ENCODE data around the gene CCDC12.

Gene CCDC12

DNA sequence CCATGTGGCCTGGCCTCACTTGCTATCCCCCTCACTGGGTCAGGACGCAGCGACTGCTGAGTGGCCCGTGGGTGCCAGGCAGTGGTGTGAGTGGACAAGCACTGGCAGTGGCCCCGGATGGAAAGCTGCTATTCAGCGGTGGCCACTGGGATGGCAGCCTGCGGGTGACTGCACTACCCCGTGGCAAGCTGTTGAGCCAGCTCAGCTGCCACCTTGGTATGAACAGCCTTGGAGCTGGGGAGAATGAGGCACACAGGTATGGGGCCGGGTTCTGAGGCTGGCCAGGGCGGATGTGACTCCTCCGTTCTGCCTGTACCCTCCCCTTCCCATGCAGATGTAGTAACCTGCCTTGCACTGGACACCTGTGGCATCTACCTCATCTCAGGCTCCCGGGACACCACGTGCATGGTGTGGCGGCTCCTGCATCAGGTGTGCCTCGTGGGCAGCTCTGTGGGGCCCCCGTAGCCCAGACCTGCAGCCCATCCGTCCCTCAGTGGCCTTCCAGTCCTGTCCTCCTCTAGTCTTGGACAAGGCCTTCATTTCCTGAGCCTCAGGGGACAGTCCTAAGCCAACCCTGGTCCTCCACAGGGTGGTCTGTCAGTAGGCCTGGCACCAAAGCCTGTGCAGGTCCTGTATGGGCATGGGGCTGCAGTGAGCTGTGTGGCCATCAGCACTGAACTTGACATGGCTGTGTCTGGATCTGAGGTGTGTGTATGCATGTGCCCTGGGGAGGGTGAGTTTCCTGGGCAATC is 31.1 kb upstream of the CCDC12 start:
- DNase-seq, result no peak

DNA sequence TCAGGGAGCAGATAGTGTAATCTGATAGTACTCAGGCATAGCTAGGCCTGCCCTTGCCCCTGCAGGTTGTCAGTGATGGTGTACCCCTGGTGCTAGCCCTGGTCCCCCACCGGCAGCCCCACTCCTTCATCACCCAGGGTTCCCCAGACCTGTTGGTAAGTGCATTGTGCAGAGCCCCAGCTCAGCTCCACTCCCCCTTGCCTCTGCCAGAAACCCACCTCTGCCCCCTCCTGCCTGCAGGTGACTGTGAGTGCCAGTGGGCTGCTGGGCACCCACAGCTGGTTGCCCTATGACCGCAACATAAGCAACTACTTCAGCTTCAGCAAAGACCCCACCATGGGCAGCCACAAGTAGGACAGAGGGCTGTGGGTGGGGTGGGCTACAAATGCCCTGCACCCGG is 30.5 kb upstream of the CCDC12 start:
- DNase-seq, result no peak

DNA sequence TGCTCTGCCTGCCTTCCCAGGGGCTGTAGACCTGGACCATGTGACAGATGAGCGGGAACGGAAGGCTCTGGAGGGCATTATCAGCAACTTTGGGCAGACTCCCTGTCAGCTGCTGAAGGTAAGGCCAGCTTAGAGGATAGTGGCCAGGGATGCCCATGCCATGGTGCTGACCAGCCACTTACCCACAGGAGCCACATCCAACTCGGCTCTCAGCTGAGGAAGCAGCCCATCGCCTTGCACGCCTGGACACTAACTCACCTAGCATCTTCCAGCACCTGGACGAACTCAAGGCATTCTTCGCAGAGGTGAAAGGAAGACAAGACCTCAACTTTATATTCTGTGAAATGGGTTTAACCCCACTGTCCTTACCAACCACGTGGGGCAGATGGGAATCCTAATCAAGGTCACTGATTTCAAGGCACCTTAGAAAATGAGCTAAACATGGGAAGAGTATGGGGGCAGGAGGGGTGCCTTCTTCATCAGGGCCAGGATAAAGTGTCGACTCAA is 29.7 kb upstream of the CCDC12 start:
- no peak for DNase-seq

DNA sequence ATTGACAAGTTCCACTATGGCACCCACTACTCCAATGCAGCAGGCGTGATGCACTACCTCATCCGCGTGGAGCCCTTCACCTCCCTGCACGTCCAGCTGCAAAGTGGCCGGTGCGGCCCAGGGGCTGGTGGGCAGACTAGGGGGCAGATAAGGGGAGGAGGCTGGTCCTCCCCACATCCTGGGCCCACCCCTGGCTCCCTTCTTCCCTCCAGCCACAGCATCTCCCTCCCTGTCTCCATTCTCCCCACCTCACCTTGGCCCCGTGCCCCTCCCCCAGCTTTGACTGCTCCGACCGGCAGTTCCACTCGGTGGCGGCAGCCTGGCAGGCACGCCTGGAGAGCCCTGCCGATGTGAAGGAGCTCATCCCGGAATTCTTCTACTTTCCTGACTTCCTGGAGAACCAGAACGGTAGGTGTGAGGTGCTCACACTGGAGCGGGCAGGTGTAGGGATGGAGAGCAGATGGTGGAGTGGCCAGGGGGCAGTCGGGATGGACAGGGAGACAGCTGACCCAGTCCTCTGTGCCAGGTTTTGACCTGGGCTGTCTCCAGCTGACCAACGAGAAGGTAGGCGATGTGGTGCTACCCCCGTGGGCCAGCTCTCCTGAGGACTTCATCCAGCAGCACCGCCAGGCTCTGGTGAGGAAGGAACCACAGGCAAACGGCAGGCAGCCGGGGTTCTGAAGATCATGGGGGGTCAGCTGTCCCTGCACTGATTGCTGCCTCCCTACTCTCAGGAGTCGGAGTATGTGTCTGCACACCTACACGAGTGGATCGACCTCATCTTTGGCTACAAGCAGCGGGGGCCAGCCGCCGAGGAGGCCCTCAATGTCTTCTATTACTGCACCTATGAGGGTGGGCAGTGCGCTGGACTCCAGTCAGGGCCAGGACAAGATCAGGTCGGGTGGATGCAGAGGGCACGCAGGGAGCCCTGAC is 28.9 kb upstream of the CCDC12 start:
- no peak for DNase-seq

DNA sequence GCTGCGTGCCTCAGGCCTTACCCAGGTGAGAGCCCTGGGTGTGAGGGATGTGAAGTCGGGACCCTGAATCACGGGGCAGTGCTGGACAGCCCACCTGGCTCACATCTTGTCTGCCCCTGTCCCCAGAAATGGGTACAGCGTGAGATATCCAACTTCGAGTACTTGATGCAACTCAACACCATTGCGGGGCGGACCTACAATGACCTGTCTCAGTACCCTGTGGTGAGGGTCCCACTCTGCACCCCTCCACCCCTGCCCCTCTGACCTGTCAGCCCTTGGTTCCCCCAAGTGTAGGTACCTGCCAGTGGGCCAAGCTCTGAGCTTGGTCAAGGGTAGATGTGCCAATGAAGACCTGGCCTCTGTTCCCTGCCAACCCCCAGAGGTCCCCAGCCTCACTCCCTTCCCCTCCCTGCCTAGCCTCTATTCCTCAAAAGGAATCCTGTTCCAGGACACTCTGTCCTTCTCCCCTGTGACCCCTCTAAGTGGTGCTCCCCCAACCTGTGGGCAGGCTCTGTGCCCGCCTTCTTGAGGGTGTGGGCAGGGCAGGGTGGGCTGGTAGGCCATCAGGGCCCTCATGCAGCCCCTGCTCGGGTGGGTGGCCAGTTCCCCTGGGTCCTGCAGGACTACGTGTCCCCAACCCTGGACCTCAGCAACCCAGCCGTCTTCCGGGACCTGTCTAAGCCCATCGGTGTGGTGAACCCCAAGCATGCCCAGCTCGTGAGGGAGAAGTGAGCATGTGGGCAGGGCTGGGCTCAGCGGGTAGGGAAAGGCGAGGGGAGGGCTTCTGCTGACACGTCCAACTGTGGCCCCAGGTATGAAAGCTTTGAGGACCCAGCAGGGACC is 28.0 kb upstream of the CCDC12 start:
- no peak for DNase-seq

DNA sequence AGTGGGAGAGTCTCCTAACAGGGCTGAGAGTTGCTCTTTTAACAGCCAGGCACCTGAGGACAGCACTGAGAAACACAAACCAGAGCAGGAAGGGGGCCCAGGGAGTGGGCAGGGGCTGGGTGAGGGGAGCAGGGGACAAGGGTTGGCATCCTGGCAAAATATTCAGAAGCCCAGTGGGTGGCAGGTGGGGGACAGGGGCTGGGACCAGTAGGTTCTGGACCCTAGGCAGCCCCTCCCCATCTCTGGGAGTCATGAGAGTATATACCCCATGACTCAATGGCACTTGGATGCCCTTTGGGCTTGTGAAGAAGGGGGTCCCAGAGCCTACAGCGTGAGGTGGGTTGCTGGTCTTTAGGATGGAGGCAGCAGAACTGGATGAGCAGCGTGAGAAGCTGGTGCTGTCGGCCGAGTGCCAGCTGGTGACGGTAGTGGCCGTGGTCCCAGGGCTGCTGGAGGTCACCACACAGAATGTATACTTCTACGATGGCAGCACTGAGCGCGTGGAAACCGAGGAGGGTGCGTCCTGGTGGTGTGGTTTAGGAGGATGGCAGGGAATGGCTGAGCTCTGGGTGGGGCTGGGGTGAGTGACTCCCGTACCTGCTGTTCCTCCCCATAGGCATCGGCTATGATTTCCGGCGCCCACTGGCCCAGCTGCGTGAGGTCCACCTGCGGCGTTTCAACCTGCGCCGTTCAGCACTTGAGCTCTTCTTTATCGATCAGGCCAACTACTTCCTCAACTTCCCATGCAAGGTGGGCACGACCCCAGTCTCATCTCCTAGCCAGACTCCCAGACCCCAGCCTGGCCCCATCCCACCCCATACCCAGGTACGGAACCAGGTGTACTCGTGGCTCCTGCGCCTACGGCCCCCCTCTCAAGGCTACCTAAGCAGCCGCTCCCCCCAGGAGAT is 27.2 kb upstream of the CCDC12 start:
- DNase-seq, result no peak

DNA sequence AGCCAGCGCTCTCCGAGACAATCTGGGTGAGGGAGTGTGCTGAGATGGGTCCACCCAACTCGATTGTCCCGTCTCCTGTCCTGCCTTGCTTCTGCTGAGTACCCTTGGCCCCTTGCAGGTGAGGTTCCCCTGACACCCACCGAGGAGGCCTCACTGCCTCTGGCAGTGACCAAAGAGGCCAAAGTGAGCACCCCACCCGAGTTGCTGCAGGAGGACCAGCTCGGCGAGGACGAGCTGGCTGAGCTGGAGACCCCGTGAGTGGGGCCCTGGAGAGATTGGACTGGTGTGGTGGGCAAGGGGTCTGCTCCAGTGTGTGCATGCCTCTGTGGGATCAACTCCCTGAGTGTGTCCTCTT is 26.5 kb upstream of the CCDC12 start:
- DNase-seq, result no peak

DNA sequence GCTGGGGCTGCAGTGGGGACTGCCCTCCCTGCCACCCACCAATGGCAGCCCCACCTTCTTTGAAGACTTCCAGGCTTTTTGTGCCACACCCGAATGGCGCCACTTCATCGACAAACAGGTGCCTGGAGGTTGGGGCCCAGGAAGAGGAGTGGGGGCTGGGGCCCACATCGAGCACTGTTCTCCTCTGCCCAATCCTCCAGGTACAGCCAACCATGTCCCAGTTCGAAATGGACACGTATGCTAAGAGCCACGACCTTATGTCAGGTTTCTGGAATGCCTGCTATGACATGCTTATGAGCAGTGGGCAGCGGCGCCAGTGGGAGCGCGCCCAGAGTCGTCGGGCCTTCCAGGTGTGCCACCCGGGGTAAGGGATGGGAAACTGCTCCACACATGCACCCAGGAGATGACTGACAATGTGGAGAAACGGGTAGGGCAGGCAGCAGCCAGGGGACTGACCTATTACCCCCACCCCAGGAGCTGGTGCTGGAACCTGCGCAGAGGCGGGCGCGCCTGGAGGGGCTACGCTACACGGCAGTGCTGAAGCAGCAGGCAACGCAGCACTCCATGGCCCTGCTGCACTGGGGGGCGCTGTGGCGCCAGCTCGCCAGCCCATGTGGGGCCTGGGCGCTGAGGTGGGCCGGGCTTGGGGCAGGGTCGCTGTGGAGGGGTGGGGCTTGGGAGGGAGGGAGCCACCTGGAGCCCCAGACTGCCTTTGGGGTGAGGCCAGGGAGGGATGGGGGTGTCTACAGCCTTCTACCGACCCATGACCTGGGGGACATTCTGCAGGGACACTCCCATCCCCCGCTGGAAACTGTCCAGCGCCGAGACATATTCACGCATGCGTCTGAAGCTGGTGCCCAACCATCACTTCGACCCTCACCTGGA is 25.9 kb upstream of the CCDC12 start:
- no peak for DNase-seq

DNA sequence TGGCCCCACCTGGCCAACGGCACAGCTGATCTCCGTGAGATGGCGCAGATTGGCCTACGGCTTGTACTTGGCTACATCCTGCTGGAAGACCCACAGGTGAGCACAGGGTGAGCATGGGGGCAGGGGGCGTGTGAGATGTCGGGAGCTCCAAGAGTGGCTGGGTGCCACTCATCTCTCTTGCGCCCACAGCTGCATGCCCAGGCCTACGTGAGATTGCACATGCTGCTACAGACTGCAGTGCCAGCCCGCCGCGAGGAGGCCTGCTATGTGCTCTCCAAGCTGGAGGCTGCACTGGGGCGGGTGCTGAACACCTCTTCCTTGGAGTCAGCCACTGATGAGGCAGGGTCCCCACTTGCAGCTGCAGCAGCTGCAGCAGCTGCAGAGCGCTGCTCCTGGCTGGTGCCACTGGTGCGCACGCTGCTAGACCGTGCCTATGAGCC is 25.2 kb upstream of the CCDC12 start:
- no peak for DNase-seq

DNA sequence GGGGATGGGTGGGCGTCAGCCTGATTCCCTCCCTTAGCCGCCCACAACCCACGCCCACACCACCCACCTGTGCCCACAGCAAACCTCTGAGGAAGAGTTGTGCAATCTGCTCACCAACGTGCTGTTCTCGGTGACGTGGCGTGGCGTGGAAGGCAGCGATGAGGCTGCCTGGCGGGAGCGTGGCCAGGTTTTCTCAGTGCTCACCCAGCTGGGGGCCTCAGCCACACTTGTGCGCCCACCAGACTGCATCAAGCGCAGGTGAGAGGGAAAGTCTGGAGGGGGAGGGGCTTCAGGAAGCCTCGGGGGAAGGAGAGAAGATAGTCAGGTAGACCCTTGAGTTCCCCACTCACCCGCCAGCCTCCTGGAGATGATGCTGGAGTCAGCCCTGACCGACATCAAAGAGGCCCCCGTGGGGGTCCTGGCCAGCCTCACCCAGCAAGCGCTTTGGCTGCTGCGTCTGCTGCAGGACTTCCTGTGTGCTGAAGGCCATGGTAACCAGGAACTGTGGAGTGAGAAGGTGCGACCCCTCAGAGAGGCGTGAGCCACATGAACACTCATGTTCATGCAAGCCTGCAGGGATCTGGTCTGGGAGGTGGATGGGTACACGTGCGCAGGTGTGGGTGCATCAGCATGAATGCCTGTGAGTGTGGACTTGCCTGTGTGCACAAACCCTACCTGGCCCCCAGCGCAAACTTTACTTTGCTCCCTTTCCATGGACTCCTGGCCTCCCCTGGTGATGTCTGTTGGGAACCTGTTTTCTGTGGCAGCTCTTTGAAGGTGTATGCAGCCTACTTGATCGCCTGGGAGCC is 24.6 kb upstream of the CCDC12 start:
- no peak for DNase-seq

DNA sequence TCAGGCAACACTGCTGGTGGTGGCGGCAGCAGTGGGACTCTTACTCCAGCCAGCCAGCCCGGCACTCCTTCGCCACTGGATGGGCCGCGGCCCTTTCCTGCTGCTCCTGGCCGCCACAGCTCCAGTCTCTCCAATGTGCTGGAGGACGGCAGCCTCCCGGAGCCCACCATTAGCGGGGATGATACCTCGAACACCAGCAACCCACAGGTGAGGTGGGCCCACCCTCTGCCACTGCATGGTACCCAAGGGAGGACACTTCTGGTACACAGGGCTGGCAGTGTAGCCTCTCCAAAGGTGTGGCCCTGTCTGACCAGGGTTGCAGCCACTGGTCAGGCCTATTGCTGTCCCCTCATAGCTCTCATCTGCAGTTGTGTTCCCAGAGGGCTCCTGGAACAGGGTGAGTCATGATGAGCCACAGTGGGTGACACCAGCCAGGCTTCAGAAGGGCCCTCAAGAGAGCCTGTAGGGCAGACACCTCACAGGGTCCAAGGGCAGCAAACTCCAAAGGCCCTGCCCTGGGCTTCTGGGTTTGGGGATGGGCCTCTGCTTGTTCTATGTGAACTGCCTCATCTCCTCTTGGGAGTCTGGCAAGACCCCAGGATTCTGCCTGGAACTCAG is 23.8 kb upstream of the CCDC12 start:
- DNase-seq, result no peak

DNA sequence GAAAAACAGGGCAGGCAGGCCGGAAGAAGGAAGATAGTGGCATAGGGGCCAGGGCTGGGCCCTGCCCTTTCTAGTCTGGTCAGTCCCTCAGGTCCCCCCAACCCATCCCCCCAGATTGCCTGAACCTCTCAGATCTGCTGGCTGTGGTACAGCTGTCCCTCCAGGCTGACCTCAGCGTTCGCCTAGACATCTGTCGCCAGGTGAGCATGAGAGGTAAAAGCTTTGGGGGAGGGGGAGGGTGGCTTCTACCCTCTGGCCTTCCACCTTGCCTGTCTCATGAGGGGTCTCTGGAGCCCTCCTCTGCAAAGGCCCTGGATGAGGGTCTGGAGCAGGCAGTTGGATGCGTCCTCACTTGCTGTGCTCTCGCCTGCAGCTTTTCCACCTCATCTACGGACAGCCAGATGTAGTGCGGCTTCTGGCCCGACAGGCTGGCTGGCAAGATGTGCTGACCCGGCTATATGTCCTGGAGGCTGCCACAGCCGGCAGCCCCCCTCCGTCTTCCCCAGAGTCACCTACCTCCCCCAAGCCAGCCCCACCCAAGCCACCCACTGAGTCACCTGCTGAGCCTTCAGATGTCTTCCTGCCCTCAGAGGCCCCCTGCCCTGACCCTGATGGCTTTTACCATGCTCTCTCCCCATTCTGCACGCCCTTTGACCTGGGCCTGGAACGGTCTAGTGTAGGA is 23.1 kb upstream of the CCDC12 start:
- no peak for DNase-seq

DNA sequence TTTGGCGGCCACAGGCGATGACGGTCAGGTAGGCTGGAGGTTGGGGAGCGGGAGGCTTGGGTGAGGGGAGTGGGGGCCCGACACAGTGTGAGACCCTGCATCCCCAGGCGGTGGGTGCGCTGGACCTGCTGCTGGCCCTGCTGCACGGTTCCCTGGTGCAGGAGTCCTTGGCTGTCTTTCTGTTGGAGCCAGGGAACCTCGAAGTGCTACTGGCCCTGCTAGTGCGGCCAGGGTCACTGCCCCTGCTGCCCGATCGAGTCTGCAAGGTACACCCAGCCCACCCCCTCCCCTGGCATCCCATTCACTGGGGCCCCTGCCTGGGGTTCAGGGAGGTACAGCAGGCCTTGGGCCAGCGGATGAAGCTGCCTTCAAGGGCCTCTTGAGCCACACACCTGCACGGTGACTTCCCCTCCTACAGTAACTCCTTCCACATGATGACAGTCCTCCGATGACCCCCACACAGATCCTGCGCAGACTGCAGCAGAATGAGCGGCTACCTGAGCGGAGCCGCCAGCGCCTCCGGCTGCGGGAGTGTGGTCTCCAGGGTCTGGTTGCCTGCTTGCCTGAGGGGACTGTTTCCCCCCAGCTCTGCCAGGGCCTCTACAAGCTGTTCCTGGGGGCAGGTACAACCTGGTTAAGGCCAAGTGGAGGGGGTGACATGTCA is 22.4 kb upstream of the CCDC12 start:
- DNase-seq, result no peak

DNA sequence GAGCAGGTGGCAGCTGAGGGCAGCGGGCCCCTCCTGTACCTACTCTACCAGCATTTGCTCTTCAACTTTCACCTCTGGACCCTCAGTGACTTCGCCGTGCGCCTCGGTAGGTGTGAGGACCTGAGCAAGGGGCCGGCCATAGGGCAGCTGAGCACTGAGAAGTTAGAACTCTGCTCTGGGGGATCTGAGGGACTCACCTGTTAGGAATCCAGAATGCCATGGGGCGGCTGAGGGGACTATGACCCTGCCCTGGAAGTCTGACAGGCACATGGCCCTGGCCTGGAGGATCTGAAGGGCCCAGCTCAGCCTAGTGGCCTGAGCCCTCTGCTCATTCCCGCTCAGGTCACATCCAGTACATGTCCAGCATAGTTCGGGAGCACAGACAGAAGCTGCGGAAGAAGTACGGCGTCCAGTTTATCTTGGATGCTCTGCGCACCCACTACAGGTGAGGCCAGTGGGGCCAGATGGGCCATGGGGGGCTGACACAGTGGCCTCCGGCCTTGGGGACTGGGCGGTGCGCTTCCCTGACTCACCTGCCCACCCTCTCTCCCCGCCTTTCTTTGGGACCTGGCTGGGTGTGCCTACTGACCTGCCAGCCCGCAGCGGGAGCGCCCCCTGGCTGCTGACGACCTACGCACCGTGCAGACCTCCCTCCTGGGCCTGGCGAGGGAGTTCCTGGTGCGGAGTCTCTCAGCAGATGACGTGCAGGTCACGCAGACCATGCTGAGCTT is 21.7 kb upstream of the CCDC12 start:
- no peak for DNase-seq

DNA sequence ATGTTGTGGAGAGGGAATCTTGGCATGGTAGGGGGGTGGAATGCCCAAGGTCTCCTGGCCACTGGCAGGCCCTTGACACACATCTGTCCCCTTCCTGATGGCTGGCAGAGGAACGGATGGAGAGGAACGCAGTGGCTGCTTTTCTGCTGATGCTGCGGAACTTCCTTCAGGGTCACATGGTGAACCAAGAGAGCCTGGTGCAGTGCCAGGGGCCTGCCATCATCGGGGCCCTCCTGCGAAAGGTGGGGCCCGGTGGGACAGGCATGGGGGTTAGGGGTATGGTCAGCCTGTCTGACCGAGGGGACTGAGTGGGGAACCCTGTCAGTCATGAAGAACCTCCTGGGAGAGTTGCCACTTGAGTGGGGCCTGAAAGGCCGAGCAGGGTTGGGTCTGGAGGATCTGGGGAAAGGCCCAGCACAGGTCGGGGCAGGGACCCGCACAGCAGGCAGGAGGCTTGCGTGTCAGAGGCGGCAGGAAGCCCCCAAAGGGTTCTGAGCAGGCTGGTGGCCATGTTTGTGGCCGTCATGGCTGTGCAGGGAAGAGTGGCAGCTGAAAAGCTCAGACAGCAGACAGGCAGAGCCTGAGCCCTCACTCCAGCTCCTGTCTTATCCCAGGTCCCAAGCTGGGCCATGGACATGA is 21.0 kb upstream of the CCDC12 start:
- DNase-seq, result no peak

DNA sequence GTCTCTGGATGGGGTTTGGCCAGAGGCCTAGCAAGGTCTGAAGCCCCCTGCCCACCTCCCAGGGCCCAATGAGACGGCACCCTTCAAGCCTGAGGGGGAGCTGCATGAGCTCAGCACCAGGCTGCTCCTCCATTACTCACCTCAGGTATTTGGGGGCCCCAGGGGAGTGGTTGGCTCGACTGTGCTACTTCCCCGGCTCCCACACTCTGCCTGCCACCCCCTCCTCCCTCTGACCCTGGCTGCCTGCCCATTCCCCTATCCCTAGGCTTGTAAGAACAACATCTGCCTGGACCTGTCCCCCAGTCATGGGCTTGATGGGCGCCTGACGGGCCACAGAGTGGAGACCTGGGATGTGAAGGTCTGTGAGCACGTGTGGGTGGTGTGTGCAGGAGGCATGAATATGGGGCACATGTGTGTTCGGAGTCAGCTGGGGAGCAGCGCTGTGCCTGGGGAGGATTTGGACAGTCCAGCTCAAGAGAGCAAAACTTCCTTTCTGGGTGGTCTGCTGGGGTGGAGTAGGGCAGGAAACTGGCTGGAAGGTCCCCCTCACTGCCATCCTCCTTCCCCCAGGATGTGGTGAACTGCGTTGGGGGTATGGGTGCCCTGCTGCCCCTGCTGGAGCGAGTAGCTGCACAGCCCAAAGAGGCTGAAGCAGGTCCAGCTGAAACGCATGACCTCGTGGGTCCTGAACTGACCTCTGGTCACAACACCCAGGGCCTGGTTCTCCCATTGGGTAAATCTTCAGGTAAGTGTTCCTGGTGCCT is 20.3 kb upstream of the CCDC12 start:
- no peak for DNase-seq
